ENCODE data around the gene FBXW11. TPM values are rescaled to one million over a fixed set of nuclear protein-coding genes. Genes with fewer than 3 reads are reported as not detected.

Gene FBXW11
- total and polyA plus RNA-seq, 10 donors = 7.5 to 72.1 (median 54.7) TPM

GRCh38 chr5:171835066-171835465 lies 171.4 kb downstream of the FBXW11 start:
- Histone ChIP-seq H3K36me3 (no peaks in the 10 kb centered on the region), H3K4me1 (no peaks in the 10 kb centered on the region), H3K27ac (no peak overlapping the region), H3K9me3 (peaks cover 0 to 41% (median 19%) of the 10 kb centered on the region in 8 donors), H3K4me3 (no peak overlapping the region), H3K27me3 (replicated peaks in 1 of 7) (no peaks in the 10 kb centered on the region)
- no peak for TF ChIP-seq POLR2AphosphoS5 (IDR thresholded peaks at IDR 0.05)
- no peak for TF ChIP-seq CTCF (IDR thresholded peaks at IDR 0.05 in 8 of 11, conservative IDR thresholded peaks at IDR 0.05 in 3 of 11)
- TF ChIP-seq POLR2A (IDR thresholded peaks at IDR 0.05) = no peak
- intact Hi-C loops (cut with DNase I; ENCODE audit: low total_unique reads) = no loop called here
- WGBS, 5 donors = 78 to 84% (median 81%) methylated on average over 7 of the region's 7 CpGs
- DNase-seq = peak; percentile 4

DNA sequence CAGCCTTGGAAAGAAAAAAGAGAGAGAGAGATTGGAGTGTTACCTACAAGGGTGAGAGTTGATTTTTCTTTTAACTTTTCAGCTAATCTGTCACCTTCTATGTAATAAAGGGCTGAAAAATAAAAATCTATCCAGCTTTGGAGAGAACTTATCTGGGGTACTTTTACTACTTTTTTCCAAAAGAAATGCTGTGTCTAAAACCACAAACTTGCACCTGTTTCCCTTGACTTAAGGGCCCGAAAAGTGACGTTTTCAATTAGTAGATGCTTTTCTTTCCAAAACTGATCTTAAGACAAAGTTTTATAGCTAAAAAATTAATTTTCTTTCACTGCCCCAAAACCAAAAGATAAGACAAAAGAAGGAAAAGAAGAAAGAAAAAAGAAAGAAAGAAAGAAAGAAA lies 172.0 kb downstream of the FBXW11 start:
- 59 to 73% (median 64%) methylated on average over 2 of the region's 2 CpGs for WGBS, 5 donors
- intact Hi-C loops (cut with DNase I; ENCODE audit: low total_unique reads) = no loop called here
- DNase-seq = no peak
- H3K36me3 ChIP-seq = no peaks in the 10 kb centered on the region
- TF ChIP-seq CTCF (IDR thresholded peaks at IDR 0.05 in 8 of 11, conservative IDR thresholded peaks at IDR 0.05 in 3 of 11) (no peak), POLR2AphosphoS5 (IDR thresholded peaks at IDR 0.05) (no peak), POLR2A (IDR thresholded peaks at IDR 0.05) (no peak)
- no peaks in the 10 kb centered on the region for H3K4me1 ChIP-seq
- H3K27ac ChIP-seq = no peak overlapping the region
- H3K27me3 ChIP-seq (replicated peaks in 1 of 7) = no peaks in the 10 kb centered on the region
- H3K4me3 ChIP-seq = no peak overlapping the region
- H3K9me3 ChIP-seq = peaks cover 0 to 47% (median 22%) of the 10 kb centered on the region in 8 donors

DNA sequence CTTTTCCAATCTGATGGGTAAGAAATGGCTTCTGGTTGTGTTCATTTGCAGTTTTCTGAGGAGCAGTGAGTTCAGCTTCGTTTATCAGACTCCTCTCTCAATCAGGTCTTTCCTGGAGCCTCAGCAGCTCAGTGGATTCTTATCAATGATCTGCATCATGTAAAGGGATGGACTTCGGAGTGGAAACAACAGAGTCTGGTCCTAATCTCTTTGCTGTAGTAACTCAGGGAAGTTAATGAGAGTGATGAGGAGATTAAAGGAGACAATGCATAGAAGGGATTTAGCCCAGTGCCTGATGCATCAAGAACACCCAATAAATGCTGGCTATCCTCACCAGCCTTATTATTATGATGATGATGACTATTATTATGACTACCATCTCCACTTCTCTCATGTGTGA lies 173.7 kb downstream of the FBXW11 start:
- peaks cover 0 to 47% (median 23%) of the 10 kb centered on the region in 8 donors for H3K9me3 ChIP-seq
- H3K4me3 ChIP-seq = no peak overlapping the region
- no peak overlapping the region for H3K27ac ChIP-seq
- no peaks in the 10 kb centered on the region for H3K36me3 ChIP-seq
- 77 to 90% (median 82%) methylated on average over 2 of the region's 2 CpGs for WGBS, 5 donors
- H3K27me3 ChIP-seq (replicated peaks in 1 of 7) = no peaks in the 10 kb centered on the region
- DNase-seq = no peak
- intact Hi-C loops (cut with DNase I; ENCODE audit: low total_unique reads) = no loop called here
- TF ChIP-seq POLR2AphosphoS5 (IDR thresholded peaks at IDR 0.05) (no peak), POLR2A (IDR thresholded peaks at IDR 0.05) (no peak), CTCF (IDR thresholded peaks at IDR 0.05 in 8 of 11, conservative IDR thresholded peaks at IDR 0.05 in 3 of 11) (no peak)
- H3K4me1 ChIP-seq = no peaks in the 10 kb centered on the region

DNA sequence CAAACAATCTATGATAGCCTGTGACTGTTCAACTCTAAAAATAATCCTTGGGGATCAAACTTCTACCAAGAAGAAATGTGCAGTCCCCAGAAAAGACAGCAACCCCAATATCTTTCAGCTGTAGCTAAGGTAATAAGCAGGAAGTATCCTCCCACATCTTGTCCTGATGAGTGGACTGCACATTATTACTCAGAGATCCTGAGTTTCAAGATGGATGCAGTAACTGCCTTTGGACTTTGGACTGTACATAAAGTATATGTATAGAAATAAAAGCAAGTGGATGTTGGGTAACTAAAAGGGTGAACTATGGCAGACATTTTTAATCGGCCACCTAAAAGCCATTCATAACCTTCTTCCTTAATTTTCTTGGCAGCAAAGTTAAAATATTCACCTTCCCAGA lies 175.8 kb downstream of the FBXW11 start:
- 89 to 97% (median 92%) methylated on average over 1 of the region's 1 CpG for WGBS, 5 donors
- no peak for TF ChIP-seq POLR2AphosphoS5 (IDR thresholded peaks at IDR 0.05)
- no peak for TF ChIP-seq POLR2A (IDR thresholded peaks at IDR 0.05)
- no peak for TF ChIP-seq CTCF (IDR thresholded peaks at IDR 0.05 in 8 of 11, conservative IDR thresholded peaks at IDR 0.05 in 3 of 11)
- intact Hi-C loops (cut with DNase I; ENCODE audit: low total_unique reads) = no loop called here

More for the DNA sequence above, 175.8 kb downstream of the FBXW11 start:
- DNase-seq = no peak
- H3K4me1 ChIP-seq = no peaks in the 10 kb centered on the region
- H3K36me3 ChIP-seq = no peaks in the 10 kb centered on the region
- no peak overlapping the region for H3K4me3 ChIP-seq
- no peaks in the 10 kb centered on the region for H3K27me3 ChIP-seq (replicated peaks in 1 of 7)
- H3K9me3 ChIP-seq = peaks cover 0 to 47% (median 23%) of the 10 kb centered on the region in 8 donors
- no peak overlapping the region for H3K27ac ChIP-seq

All from spleen (tissue), 11 donors.